ENCODE measurements around the gene DCST1. TPM values are rescaled to one million over a fixed set of nuclear protein-coding genes. Genes with fewer than 3 reads are reported as not detected.
A peak's percentile ranks its signal among the peaks of the same experiment; 100 is the strongest.

DCST1 gene
- total and polyA plus RNA-seq, 8 donors: 0.57 to 0.87 (median 0.79) TPM; not detected in 2

DNA sequence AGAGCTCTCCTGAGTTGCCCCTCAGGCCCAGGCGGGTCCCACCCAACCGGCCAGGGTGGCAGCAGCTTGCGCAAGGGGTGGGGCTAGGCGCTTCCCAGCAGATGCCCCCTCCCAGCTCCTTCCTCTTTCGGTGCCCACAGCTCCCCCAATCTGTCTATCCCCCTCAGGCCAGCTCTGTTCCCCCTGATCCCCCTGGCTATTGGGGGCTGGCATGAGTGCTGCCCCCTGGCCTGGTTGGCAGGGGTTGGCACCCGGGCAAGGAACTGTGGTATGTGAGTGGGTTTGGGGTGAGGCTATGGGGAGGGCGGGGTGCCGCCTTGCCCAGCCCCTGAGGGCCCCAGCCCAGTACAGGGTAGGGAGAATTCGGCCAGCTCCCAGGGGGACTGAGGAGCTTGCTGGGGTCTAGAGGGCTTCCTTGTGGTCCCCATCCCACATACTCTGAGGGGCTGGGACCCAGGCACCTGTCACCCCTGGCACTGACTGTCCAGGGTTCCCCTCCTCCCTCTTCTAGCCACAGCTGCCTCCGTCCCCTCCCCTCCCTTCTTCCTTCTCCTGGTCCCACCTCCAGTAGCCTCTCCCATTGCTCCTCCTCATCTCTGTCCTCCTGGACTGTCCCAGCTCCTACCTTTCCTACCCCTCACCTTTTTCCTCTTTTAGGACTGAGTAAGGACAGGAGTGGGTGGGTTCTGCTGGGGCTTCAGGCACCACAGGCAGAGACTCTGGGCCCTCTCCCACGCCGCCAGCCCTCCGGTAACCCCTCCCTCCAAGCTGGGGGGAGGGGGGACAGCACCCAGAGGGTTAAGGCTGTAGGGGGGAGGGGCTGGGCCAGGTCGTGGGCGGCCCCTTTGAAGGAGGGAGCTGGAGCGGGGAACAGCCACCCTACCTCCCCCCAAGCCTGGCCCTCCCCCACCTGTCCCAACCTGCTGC, 25.3 kb upstream of the DCST1 start:
- Histone ChIP-seq H3K4me3 (peak overlapping the region; percentile 11 to 96), H3K4me1 (peaks cover 46 to 92% of the 10 kb centered on the region in 2 donors), H3K27me3 (no peaks in the 10 kb centered on the region), H3K9me3 (no peaks in the 10 kb centered on the region), H3K27ac (peak overlapping the region; percentile 59 to 95), H3K36me3 (peaks cover 0 to 9% of the 10 kb centered on the region in 2 donors)
- peak in 2 of 4 donors; percentile 57 to 87 for DNase-seq
- intact Hi-C loops (cut with DNase I): no loop called here
- TF ChIP-seq, protein P1, sequence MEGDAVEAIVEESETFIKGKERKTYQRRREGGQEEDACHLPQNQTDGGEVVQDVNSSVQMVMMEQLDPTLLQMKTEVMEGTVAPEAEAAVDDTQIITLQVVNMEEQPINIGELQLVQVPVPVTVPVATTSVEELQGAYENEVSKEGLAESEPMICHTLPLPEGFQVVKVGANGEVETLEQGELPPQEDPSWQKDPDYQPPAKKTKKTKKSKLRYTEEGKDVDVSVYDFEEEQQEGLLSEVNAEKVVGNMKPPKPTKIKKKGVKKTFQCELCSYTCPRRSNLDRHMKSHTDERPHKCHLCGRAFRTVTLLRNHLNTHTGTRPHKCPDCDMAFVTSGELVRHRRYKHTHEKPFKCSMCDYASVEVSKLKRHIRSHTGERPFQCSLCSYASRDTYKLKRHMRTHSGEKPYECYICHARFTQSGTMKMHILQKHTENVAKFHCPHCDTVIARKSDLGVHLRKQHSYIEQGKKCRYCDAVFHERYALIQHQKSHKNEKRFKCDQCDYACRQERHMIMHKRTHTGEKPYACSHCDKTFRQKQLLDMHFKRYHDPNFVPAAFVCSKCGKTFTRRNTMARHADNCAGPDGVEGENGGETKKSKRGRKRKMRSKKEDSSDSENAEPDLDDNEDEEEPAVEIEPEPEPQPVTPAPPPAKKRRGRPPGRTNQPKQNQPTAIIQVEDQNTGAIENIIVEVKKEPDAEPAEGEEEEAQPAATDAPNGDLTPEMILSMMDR (IDR thresholded peaks at IDR 0.05): no peak
- ATAC-seq: peak; percentile 3

DNA sequence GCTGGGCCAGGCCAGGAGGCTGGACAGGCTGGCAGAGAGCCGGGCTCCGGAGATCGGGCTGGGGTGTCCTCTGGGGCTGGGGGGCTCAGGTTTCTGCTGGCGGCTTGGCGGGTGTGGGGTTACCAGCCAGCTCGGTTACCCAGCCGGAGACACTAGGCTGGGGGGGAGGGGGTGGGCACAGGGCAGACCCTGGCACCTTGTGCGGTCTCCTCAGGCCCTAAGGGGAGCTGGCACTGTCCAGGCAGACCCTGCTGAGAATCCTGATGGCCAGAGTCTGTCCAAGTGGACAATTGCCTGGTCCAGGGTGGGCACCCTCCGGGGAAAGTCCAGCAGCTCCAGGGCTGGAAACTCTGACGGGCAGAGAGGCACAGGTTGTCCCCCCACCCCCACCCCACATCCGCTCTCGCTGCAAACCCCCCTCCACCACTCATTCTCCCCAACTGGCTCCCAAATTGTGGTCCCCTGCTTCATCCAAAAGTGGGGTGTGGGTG, 24.4 kb upstream of the DCST1 start:
- ATAC-seq (no peak), DNase-seq (no peak)
- intact Hi-C loops (cut with DNase I): no loop called here
- peak overlapping the region; percentile 59 to 95 for H3K27ac ChIP-seq
- TF ChIP-seq, protein P1 (IDR thresholded peaks at IDR 0.05): no peak
- H3K9me3 ChIP-seq: no peaks in the 10 kb centered on the region
- H3K36me3 ChIP-seq: peaks cover 0 to 16% of the 10 kb centered on the region in 2 donors
- peaks cover 46 to 98% of the 10 kb centered on the region in 2 donors for H3K4me1 ChIP-seq
- H3K4me3 ChIP-seq: peak overlapping the region in 1 of 2 donors; percentile 96
- no peaks in the 10 kb centered on the region for H3K27me3 ChIP-seq

DNA sequence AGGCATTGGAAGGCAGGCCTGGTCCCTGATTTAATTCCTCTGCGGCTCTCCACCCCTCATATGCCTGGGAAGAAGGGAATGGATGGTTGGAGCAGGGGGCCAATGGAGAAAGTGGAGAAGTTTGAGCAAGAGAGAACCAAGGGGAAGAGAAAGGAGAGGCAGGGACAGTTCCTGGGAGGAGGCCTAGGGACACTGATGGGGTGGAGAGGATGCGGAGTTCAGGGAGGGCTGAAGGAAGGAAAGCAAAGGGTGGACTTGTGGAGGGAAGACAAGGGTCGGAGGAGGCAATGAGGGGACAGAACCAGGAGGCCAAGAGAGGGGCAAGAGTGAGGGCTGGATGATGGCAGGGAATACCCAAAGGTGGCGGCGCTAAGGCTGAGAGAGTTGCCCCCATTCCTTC, 23.9 kb upstream of the DCST1 start:
- Histone ChIP-seq H3K36me3 (peaks cover 0 to 20% of the 10 kb centered on the region in 2 donors), H3K9me3 (no peaks in the 10 kb centered on the region), H3K27me3 (no peaks in the 10 kb centered on the region), H3K4me3 (peak overlapping the region in 1 of 2 donors; percentile 96), H3K4me1 (peaks cover 41 to 98% of the 10 kb centered on the region in 2 donors), H3K27ac (peak overlapping the region in 1 of 2 donors; percentile 95)
- TF ChIP-seq, protein P1 (IDR thresholded peaks at IDR 0.05): no peak
- DNase-seq: no peak
- ATAC-seq: no peak
- intact Hi-C loops (cut with DNase I): no loop called here

DNA sequence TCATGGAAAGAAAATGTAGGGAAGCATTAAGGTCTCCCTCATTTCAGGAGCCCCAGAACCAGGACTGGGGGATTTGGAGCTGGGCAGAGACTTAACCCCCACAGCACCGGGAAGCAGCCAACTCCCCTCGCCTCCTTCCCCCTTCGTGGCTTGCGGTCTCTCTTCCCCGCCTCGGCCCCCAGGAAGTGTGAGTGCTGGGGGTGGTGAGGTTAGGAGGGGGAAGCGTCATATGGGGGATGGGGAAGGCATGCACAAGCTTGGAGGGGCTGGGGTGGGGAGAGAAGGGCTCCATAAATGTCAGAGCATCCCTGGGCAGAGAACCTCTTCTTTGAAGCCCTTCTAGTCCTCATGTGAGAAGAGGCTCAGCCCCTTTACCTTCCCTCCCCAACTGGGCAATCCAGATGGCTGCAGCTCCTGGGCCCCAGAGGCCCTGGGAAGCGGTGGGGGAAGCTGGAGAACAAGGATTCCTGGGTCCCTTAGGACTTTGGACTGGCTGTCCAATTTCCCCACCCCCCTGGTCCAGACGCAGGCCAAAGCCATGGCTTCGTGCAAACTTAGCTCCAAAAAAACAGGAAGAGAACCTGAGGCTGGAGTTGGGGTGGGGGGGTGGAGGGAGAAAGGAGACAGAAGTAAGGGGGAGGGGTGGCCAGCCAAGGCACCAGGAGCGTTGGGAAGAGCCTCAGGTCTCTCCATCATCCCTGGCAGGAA, 23.3 kb upstream of the DCST1 start:
- no peaks in the 10 kb centered on the region for H3K9me3 ChIP-seq
- H3K4me3 ChIP-seq: peak overlapping the region in 1 of 2 donors; percentile 96
- intact Hi-C loops (cut with DNase I): no loop called here
- peaks cover 0 to 27% of the 10 kb centered on the region in 2 donors for H3K36me3 ChIP-seq
- ATAC-seq: no peak
- H3K27ac ChIP-seq: peak overlapping the region in 1 of 2 donors; percentile 95
- no peak for DNase-seq
- no peaks in the 10 kb centered on the region for H3K27me3 ChIP-seq
- H3K4me1 ChIP-seq: peaks cover 36 to 97% of the 10 kb centered on the region in 2 donors
- TF ChIP-seq, protein P1 (IDR thresholded peaks at IDR 0.05): no peak
